HepG2 (cell line): ENCODE measurements around the gene LCK. TPM values are rescaled to one million over a fixed set of nuclear protein-coding genes. Genes with fewer than 3 reads are reported as not detected.

Source experiments
- AGO1 ChIP-seq: fragments of 200-400 bp; formaldehyde crosslinking; IDR thresholded peaks from 2 replicates; pipeline ENCODE4 v1.6.1; 2017; ENCODE audit warnings: mild to moderate bottlenecking, low read depth, low read length, moderate library complexity; ENCODE audit not compliant: poor library complexity, severe bottlenecking
- BCLAF1 ChIP-seq: fragments of 450-650 bp; IDR thresholded peaks from 2 replicates; pipeline ENCODE4 v1.6.1; 2017; ENCODE audit warnings: mild to moderate bottlenecking
- CENPX ChIP-seq: sonication (generic); formaldehyde crosslinking; IDR thresholded peaks from 2 replicates; pipeline ENCODE4 v1.9.0; 2021; ENCODE audit warnings: mild to moderate bottlenecking, missing genetic modification reagents, moderate library complexity
- DDIT3 ChIP-seq: sonication (generic); formaldehyde crosslinking; IDR thresholded peaks from 2 replicates; pipeline ENCODE4 v1.4.0; 2020; ENCODE audit warnings: mild to moderate bottlenecking, missing genetic modification reagents
- DMTF1 ChIP-seq: sonication (generic); formaldehyde crosslinking; IDR thresholded peaks from 2 replicates; pipeline ENCODE4 v1.4.0; 2020; ENCODE audit warnings: mild to moderate bottlenecking, missing genetic modification reagents
- DR1 ChIP-seq: sonication (generic); formaldehyde crosslinking; IDR thresholded peaks from 2 replicates; pipeline ENCODE4 v1.8.0; 2021; ENCODE audit warnings: mild to moderate bottlenecking, missing genetic modification reagents, inconsistent platforms
- ELF3 ChIP-seq: IDR thresholded peaks from 2 replicates; pipeline ENCODE4 v1.6.1; 2016; ENCODE audit warnings: missing genetic modification reagents, missing compliant biosample characterization
- FUBP1 ChIP-seq: sonication (generic); formaldehyde crosslinking; IDR thresholded peaks from 2 replicates; pipeline ENCODE4 v1.5.1; 2020; ENCODE audit warnings: missing genetic modification reagents, mild to moderate bottlenecking, borderline replicate concordance
- HDAC1 ChIP-seq: sonication (generic); formaldehyde crosslinking; IDR thresholded peaks from 2 replicates; pipeline ENCODE4 v1.5.1; 2020; ENCODE audit warnings: mild to moderate bottlenecking, missing genetic modification reagents
- HMG20A ChIP-seq: IDR thresholded peaks from 2 replicates; pipeline ENCODE4 v1.6.1; 2016; ENCODE audit warnings: borderline replicate concordance
- HNRNPL ChIP-seq: fragments of 200-400 bp; formaldehyde crosslinking; IDR thresholded peaks from 2 replicates; pipeline ENCODE4 v1.6.1; 2017; ENCODE audit warnings: mild to moderate bottlenecking, low read depth, low read length
- MBNL3 ChIP-seq: fragments of 250-450 bp; sonication (Bioruptor Pico); conservative IDR thresholded peaks from 2 replicates; pipeline ENCODE4 v1.8.0; 2022; ENCODE audit warnings: mild to moderate bottlenecking, inconsistent platforms
- MED13 ChIP-seq: sonication (generic); formaldehyde crosslinking; IDR thresholded peaks from 2 replicates; pipeline ENCODE4 v1.5.0; 2020; ENCODE audit warnings: missing genetic modification reagents
- MTA3 ChIP-seq: sonication (generic); formaldehyde crosslinking; IDR thresholded peaks from 2 replicates; pipeline ENCODE4 v1.4.0; 2020; ENCODE audit warnings: missing genetic modification reagents
- NCOA2 ChIP-seq: sonication (generic); formaldehyde crosslinking; IDR thresholded peaks from 2 replicates; pipeline ENCODE4 v1.8.0; 2022; ENCODE audit warnings: inconsistent platforms
- NFIC ChIP-seq: IDR thresholded peaks from 2 replicates; pipeline ENCODE4 v1.6.1; 2012; ENCODE audit warnings: mild to moderate bottlenecking, low read length, inconsistent platforms
- NFYC ChIP-seq: IDR thresholded peaks from 2 replicates; pipeline ENCODE4 v1.6.1; 2016; ENCODE audit warnings: missing genetic modification reagents, missing compliant biosample characterization
- RXRB ChIP-seq: IDR thresholded peaks from 2 replicates; pipeline ENCODE4 v1.6.1; 2016; ENCODE audit warnings: borderline replicate concordance, missing genetic modification reagents, missing compliant biosample characterization
- SATB2 ChIP-seq: sonication (generic); formaldehyde crosslinking; IDR thresholded peaks from 2 replicates; pipeline ENCODE4 v1.5.0; 2020; ENCODE audit warnings: missing genetic modification reagents
- SIN3B ChIP-seq: fragments of 150-350 bp; IDR thresholded peaks from 2 replicates; pipeline ENCODE4 v1.6.1; 2014; ENCODE audit warnings: low read length
- TOPORS ChIP-seq: sonication (generic); formaldehyde crosslinking; IDR thresholded peaks from 2 replicates; pipeline ENCODE4 v1.8.0; 2023; ENCODE audit warnings: mild to moderate bottlenecking, missing genetic modification reagents
- ZBTB1 ChIP-seq: sonication (generic); formaldehyde crosslinking; IDR thresholded peaks from 2 replicates; pipeline ENCODE4 v1.4.0; 2020; ENCODE audit warnings: missing genetic modification reagents, borderline replicate concordance
- ZKSCAN1 ChIP-seq: fragments of 150-350 bp; IDR thresholded peaks from 2 replicates; pipeline ENCODE4 v1.6.1; 2014; ENCODE audit warnings: low read length
- ZNF543 ChIP-seq: sonication (generic); formaldehyde crosslinking; IDR thresholded peaks from 2 replicates; pipeline ENCODE4 v1.4.0; 2020; ENCODE audit warnings: mild to moderate bottlenecking, missing genetic modification reagents
- ZNF598 ChIP-seq: sonication (generic); formaldehyde crosslinking; IDR thresholded peaks from 2 replicates; pipeline ENCODE4 v1.5.1; 2020; ENCODE audit warnings: mild to moderate bottlenecking, missing genetic modification reagents, borderline replicate concordance
- polyA plus RNA-seq, 8 experiments: library from polyadenylated mRNA; depleted of rRNA in 3 of 8; stranded (reverse) in 7 of 8; unstranded in 1 of 8; fragments of >200 nt; fragmentation: Illumina TruSeq in 4 of 8; extraction: Trizol in 4 of 8; gene quantifications; 2 replicates each; pipeline versions ENCODE4 v1.2.1 to v1.2.3, GENCODE V29; 2011 to 2016; ENCODE audit warnings: low read depth in 4 of 8, missing spikeins in 1 of 8, mixed read lengths in 1 of 8; ENCODE audit not compliant: insufficient read depth in 1 of 8
- total RNA-seq, 5 experiments: library from RNA; depleted of rRNA; stranded (reverse); fragments of >200 nt; fragmentation: Illumina TruSeq; extraction: Trizol; gene quantifications; 2 replicates each; pipeline ENCODE4 v1.2.3, GENCODE V29; 2016; ENCODE audit warnings: low read depth in 1 of 5

The LCK gene
- total and polyA plus RNA-seq, 2 of the 13 experiments (the other 11 are each of a cell fraction or from before 2014, with no cell fraction given) = 0.93 to 1.8 TPM

- no peak for TF ChIP-seq SIN3B
- no peak for TF ChIP-seq DDIT3 (CRISPR knock-in tag)
- TF ChIP-seq RXRB (CRISPR knock-in tag) = peak; percentile 97
- no peak for TF ChIP-seq DMTF1
- peak; percentile 89 for TF ChIP-seq HMG20A (CRISPR knock-in tag)
- TF ChIP-seq NCOA2 = peak; percentile 88
- TF ChIP-seq MED13 = 0 out of 2 replicates have a peak, but pooled peaks have one; percentile 54
- TF ChIP-seq HDAC1 (CRISPR knock-in tag) = peak; percentile 98
- TF ChIP-seq ZKSCAN1 = 0 out of 2 replicates have a peak, but pooled peaks have one; percentile 9
- TF ChIP-seq DR1 (CRISPR knock-in tag) = no peak
- no peak for TF ChIP-seq MTA3
- no peak for TF ChIP-seq ZBTB1 (CRISPR knock-in tag)
- TF ChIP-seq ELF3 (CRISPR knock-in tag) = peak; percentile 93
- TF ChIP-seq BCLAF1 = no peak
- no peak for TF ChIP-seq NFYC (CRISPR knock-in tag)
- 0 out of 2 replicates have a peak, but pooled peaks have one; percentile 42 for TF ChIP-seq FUBP1
- 0 out of 2 replicates have a peak, but pooled peaks have one; percentile 57 for TF ChIP-seq ZNF543 (CRISPR knock-in tag)
- peak; percentile 26; the same call in 1 of the 2 replicates for TF ChIP-seq ZNF598 (CRISPR knock-in tag)
- no peak for TF ChIP-seq CENPX
- TF ChIP-seq MBNL3 = no peak
- no peak for TF ChIP-seq TOPORS (CRISPR knock-in tag)
- TF ChIP-seq SATB2 (CRISPR knock-in tag) = no peak
- peak; percentile 35; the same call in 1 of the 2 replicates for TF ChIP-seq NFIC
- no peak for TF ChIP-seq HNRNPL
- no peak for TF ChIP-seq AGO1
These were observed 1.1 kb upstream of the LCK start (continued) for GRCh38 chr1:32249831-32250525.
